Measurements from ENCODE around the gene RIMS1.

GRCh38 chr6:71933881-71934280 lies 47.5 kb downstream of the RIMS1 start:
- TF ChIP-seq CTCF (conservative IDR thresholded peaks at IDR 0.05; ENCODE audit: low read depth, low read length) (no peak), EZH2 (IDR thresholded peaks at IDR 0.05; ENCODE audit: low read length, unreplicated experiment) (no peak)

All from PC-3 (cell line).